Measurements from ENCODE around the gene DHX38.

DHX38 gene

DNA sequence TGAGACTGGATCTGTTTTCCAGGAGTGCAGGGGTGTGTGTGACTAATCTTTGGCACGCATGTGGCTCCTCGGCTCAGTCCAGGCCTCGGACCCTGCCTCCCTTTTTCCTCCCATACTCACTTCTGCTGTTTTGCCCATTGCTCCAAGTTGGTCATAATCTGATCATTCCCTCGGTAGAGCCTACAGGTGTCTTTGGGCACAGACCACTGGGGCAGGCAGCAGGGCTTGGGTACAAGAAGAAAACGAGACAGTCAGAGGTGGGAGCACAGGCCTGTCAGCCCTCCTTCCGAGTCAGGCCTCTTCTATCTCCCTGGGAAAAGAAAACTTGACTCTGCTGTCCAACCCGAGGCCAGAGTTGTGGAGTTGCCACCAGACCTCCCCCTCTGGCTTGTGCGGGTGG is 29.8 kb downstream of the DHX38 start:
- H3K4me3 ChIP-seq (ENCODE audit: low read depth, low read length) = no peak overlapping the region
- TF ChIP-seq, protein P1, sequence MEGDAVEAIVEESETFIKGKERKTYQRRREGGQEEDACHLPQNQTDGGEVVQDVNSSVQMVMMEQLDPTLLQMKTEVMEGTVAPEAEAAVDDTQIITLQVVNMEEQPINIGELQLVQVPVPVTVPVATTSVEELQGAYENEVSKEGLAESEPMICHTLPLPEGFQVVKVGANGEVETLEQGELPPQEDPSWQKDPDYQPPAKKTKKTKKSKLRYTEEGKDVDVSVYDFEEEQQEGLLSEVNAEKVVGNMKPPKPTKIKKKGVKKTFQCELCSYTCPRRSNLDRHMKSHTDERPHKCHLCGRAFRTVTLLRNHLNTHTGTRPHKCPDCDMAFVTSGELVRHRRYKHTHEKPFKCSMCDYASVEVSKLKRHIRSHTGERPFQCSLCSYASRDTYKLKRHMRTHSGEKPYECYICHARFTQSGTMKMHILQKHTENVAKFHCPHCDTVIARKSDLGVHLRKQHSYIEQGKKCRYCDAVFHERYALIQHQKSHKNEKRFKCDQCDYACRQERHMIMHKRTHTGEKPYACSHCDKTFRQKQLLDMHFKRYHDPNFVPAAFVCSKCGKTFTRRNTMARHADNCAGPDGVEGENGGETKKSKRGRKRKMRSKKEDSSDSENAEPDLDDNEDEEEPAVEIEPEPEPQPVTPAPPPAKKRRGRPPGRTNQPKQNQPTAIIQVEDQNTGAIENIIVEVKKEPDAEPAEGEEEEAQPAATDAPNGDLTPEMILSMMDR (IDR thresholded peaks at IDR 0.05; ENCODE audit: low read depth, low read length) = no peak

DNA sequence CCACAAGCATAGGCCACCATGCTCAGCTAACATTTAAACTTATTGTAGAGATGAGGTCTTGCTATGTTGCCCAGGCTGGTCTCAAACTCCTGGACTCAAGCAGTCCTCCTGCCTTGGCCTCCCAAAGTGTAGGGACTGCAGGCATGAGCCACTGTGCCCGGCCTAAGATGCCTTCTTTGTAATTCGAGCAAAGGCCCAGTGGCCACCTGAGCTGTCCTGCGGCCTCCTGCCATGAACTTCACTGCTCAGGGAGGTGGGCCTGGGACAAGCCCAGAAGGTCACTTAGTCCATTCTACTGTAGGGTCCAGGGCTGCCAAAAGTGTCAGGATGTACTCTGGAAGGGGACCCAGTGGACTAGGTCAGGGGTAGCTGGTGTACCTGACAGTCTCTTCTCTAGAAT is 30.5 kb downstream of the DHX38 start:
- TF ChIP-seq, protein P1 (IDR thresholded peaks at IDR 0.05; ENCODE audit: low read depth, low read length) = no peak
- H3K4me3 ChIP-seq (ENCODE audit: low read depth, low read length) = no peak overlapping the region

DNA sequence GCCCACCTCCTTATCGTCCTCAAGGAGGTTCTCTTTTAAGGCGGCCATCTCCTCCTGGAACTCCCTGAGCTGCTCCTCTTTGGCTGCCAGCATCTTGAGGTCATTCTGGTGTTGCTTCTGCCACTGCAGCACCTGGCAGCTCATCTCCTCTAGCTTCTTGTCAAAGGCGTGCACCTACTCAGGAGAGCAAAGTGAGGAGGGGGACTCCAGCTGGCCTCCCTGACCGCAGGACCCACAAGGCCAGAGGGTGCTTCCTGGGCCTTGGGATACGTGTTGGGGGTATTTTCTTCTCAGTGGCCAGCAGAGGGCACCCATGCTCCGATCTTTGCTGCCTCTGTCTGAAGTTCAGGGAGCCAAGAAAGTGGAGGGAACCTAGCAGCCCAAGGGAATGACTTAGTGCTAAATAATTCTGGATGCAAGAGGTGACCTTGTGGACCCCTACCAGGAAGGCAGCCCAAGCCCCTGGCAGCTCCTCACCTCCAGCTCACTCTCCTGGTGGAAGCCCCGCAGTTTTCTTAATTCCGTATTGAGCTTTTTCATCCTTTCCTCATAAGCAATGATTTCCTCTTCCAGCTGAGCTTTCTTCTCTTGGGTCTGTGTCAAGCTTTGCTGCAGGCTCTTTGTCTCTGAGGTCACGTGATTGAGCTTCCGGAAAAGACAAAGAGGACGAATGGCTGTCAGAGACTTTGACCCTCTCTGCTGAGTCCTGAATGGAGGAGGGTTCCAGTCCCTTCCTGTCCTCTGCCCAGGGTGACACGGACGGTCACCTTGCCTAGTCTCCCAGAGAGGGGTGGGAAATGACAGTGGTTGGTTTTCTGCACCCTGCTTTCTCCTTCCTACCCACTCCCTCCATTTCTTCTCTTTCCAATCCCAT is 31.4 kb downstream of the DHX38 start:
- H3K4me3 ChIP-seq (ENCODE audit: low read depth, low read length) = no peak overlapping the region
- TF ChIP-seq, protein P1 (IDR thresholded peaks at IDR 0.05; ENCODE audit: low read depth, low read length) = peak; percentile 84

DNA sequence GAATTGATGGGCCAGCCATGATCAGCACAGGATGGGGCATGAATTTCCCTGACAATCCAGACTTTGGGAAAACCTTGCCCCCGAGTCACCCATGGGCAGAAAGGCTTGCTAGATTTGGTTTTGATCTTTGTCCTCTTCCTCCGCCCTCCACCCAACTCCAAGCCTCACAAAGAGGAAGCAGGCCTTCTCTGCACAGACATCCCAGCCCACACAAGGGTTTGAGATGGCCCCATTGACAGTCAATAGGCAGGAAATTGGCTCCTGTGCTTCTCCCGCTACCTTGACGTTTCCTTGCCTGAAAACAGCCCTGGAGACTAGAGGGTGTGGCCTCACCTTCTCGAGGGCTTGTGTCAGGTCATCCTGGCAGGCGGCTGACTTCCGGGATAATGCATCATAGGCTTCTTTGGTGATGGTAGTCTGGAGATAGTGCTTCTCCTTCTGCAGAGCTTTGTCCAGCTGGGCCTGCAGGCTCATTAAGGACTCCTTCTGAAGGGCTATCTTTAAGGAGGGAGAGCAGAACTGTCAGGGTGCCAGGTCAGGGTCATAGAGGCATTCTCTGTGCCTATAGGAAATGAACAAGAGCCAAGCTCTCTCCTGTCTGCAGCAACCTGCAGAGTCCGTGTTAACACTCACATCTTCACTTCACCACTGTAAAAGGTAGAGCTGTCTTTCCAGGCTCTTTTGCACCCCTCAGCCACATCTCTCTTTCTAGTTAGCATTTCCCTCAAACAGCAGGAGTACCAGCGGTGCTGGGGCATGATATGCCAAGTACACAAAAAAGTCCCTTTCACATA is 32.2 kb downstream of the DHX38 start:
- no peak overlapping the region for H3K4me3 ChIP-seq (ENCODE audit: low read depth, low read length)

GRCh38 chr16:72126429-72126765 is 32.8 kb downstream of the DHX38 start:
- TF ChIP-seq, protein P1 (IDR thresholded peaks at IDR 0.05; ENCODE audit: low read depth, low read length) = no peak
- H3K4me3 ChIP-seq (ENCODE audit: low read depth, low read length) = no peak overlapping the region

More for the DNA sequence above, 32.2 kb downstream of the DHX38 start:
- TF ChIP-seq, protein P1 (IDR thresholded peaks at IDR 0.05; ENCODE audit: low read depth, low read length) = no peak

GRCh38 chr16:72128701-72129100 is 35.1 kb downstream of the DHX38 start:
- no peak overlapping the region for H3K4me3 ChIP-seq (ENCODE audit: low read depth, low read length)
- TF ChIP-seq, protein P1 (IDR thresholded peaks at IDR 0.05; ENCODE audit: low read depth, low read length) = no peak

Data from WI38 (cell line).